Neural cell (in vitro differentiated cells): ENCODE data around the gene COL13A1. TPM values are rescaled to one million over a fixed set of nuclear protein-coding genes. Genes with fewer than 3 reads are reported as not detected.

Experiments
- H2AFZ ChIP-seq: fragments of 200-600, 300-800 bp; sonication (generic), shearing (Covaris generic); 2 replicates; pipeline ENCODE4 v1.6.0; 2014; ENCODE audit warnings: low read depth, mild to moderate bottlenecking, antibody characterized with exemption, low read length, moderate library complexity
- H3F3A ChIP-seq: fragments of 200-600 bp; shearing (Covaris generic); 2 replicates; pipeline ENCODE4 v1.6.1; 2016; ENCODE audit warnings: mild to moderate bottlenecking, moderate library complexity, mixed read lengths, antibody characterized with exemption, low read length; ENCODE audit not compliant: insufficient read depth, poor library complexity, severe bottlenecking
- H3K27ac ChIP-seq: fragments of 200-600, 300-800 bp; sonication (generic), shearing (Covaris generic); 2 replicates; pipeline ENCODE4 v1.5.1; 2014; ENCODE audit warnings: mild to moderate bottlenecking, low read length, moderate library complexity
- H3K27me3 ChIP-seq: fragments of 300-800, 200-600 bp; sonication (generic), shearing (Covaris generic); 2 replicates; pipeline ENCODE4 v1.6.0; 2014; ENCODE audit warnings: mild to moderate bottlenecking, low read depth, low read length, moderate library complexity; ENCODE audit not compliant: insufficient read depth
- H3K36me3 ChIP-seq: fragments of 300-800, 200-600 bp; sonication (generic), shearing (Covaris generic); 2 replicates; pipeline ENCODE4 v1.5.1; 2014; ENCODE audit warnings: mild to moderate bottlenecking, antibody characterized with exemption, low read length, moderate library complexity; ENCODE audit not compliant: insufficient read depth
- H3K4me2 ChIP-seq: fragments of 300-800, 200-600 bp; sonication (generic), shearing (Covaris generic); 2 replicates; pipeline ENCODE4 v1.6.0; 2014; ENCODE audit warnings: mild to moderate bottlenecking, low read length
- H3K4me3 ChIP-seq: fragments of 300-800, 200-600 bp; sonication (generic), shearing (Covaris generic); 2 replicates; pipeline ENCODE4 v1.5.1; 2014; ENCODE audit warnings: mild to moderate bottlenecking, low read length, moderate library complexity
- H3K79me2 ChIP-seq: fragments of 200-600 bp; shearing (Covaris generic); replicated peaks from 2 replicates; pipeline ENCODE4 v1.6.0; 2014; ENCODE audit warnings: mild to moderate bottlenecking, low read length, moderate library complexity; ENCODE audit not compliant: insufficient read depth
- H3K9ac ChIP-seq: fragments of 300-800, 200-600 bp; sonication (generic), shearing (Covaris generic); 2 replicates; pipeline ENCODE4 v1.6.1; 2016; ENCODE audit warnings: mild to moderate bottlenecking, low read length, mixed read lengths
- H3K9me2 ChIP-seq: fragments of 200-600 bp; shearing (Covaris generic); 2 replicates; pipeline ENCODE4 v1.6.1; 2016; ENCODE audit warnings: mild to moderate bottlenecking, low read length, mixed read lengths; ENCODE audit not compliant: insufficient read depth
- H3K9me3 ChIP-seq: fragments of 200-600, 300-800 bp; sonication (generic), shearing (Covaris generic); 2 replicates; pipeline ENCODE4 v1.6.1; 2016; ENCODE audit warnings: mild to moderate bottlenecking, mixed run types, low read length, moderate library complexity, mixed read lengths
- H4K20me1 ChIP-seq: fragments of 200-600 bp; shearing (Covaris generic); 2 replicates; pipeline ENCODE4 v1.6.1; 2016; ENCODE audit warnings: mild to moderate bottlenecking, mixed run types; ENCODE audit not compliant: insufficient read depth
- CTCF ChIP-seq: fragments of 450-650 bp; IDR thresholded peaks from 2 replicates; pipeline ENCODE4 v1.5.1; 2014; ENCODE audit warnings: antibody characterized with exemption, mild to moderate bottlenecking, moderate library complexity; ENCODE audit not compliant: poor library complexity, severe bottlenecking
- EP300 ChIP-seq: fragments of 450-650 bp; conservative IDR thresholded peaks from 2 replicates; pipeline ENCODE4 v1.6.1; 2014; ENCODE audit warnings: antibody characterized with exemption, mild to moderate bottlenecking, moderate library complexity; ENCODE audit not compliant: poor library complexity, severe bottlenecking
- EZH2 ChIP-seq: fragments of 200-600, 300-800 bp; shearing (Covaris generic), sonication (generic); IDR thresholded peaks from 2 replicates; pipeline ENCODE4 v1.6.1; 2014; ENCODE audit warnings: antibody characterized with exemption, low read length, borderline replicate concordance, mild to moderate bottlenecking; ENCODE audit not compliant: insufficient read depth, poor library complexity, severe bottlenecking
- MXI1 ChIP-seq: fragments of 450-650 bp; conservative IDR thresholded peaks from 2 replicates; pipeline ENCODE4 v1.6.1; 2014; ENCODE audit warnings: antibody characterized with exemption, mild to moderate bottlenecking; ENCODE audit not compliant: poor library complexity, severe bottlenecking
- POLR2AphosphoS5 ChIP-seq: IDR thresholded peaks from 2 replicates; pipeline ENCODE4 v1.6.1; 2012
- RAD21 ChIP-seq: fragments of 450-650 bp; conservative IDR thresholded peaks from 2 replicates; pipeline ENCODE4 v1.6.1; 2014; ENCODE audit warnings: antibody characterized with exemption, mild to moderate bottlenecking, moderate library complexity
- REST ChIP-seq: IDR thresholded peaks from 2 replicates; pipeline ENCODE4 v1.6.1; 2012; ENCODE audit warnings: borderline replicate concordance
- SMC3 ChIP-seq: fragments of 450-650 bp; conservative IDR thresholded peaks from 2 replicates; pipeline ENCODE4 v1.6.1; 2014; ENCODE audit warnings: antibody characterized with exemption, mild to moderate bottlenecking, moderate library complexity; ENCODE audit not compliant: poor library complexity
- TAF1 ChIP-seq: IDR thresholded peaks from 2 replicates; pipeline ENCODE4 v1.6.1; 2012; ENCODE audit warnings: low read depth
- polyA plus RNA-seq: library from polyadenylated mRNA; depleted of rRNA; stranded (reverse); fragments of >200 nt; gene quantifications from 2 replicates; pipeline ENCODE4 v1.2.3, GENCODE V29; 2014

COL13A1 gene
- polyA plus RNA-seq, 1 donor from 2014 or later, result 4.7 TPM

GRCh38 chr10:69879634-69880257 is 78.0 kb downstream of the COL13A1 start:
- Histone ChIP-seq H3K9ac (no peak overlapping the region), H3K27ac (no peak overlapping the region), H3K4me2 (no peak overlapping the region), H2AFZ (no peak overlapping the region), H4K20me1 (no peaks in the 10 kb centered on the region), H3K9me2 (no peaks in the 10 kb centered on the region), H3K4me3 (no peak overlapping the region), H3K79me2 (no peaks in the 10 kb centered on the region), H3K36me3 (no peaks in the 10 kb centered on the region), H3K27me3 (no peaks in the 10 kb centered on the region), H3F3A (no peaks in the 10 kb centered on the region), H3K9me3 (no peaks in the 10 kb centered on the region)
- no peak for TF ChIP-seq MXI1
- TF ChIP-seq POLR2AphosphoS5, result no peak
- TF ChIP-seq RAD21, result no peak

GRCh38 chr10:69880301-69881081 is 78.8 kb downstream of the COL13A1 start:
- H3K4me2 ChIP-seq, result no peak overlapping the region
- H3F3A ChIP-seq, result no peaks in the 10 kb centered on the region
- no peaks in the 10 kb centered on the region for H3K36me3 ChIP-seq
- no peaks in the 10 kb centered on the region for H4K20me1 ChIP-seq
- H3K4me3 ChIP-seq, result no peak overlapping the region
- no peaks in the 10 kb centered on the region for H3K79me2 ChIP-seq
- H2AFZ ChIP-seq, result no peak overlapping the region
- no peaks in the 10 kb centered on the region for H3K9me3 ChIP-seq
- H3K9ac ChIP-seq, result no peak overlapping the region
- H3K27me3 ChIP-seq, result no peaks in the 10 kb centered on the region
- H3K27ac ChIP-seq, result no peak overlapping the region
- TF ChIP-seq EP300, result no peak
- no peak for TF ChIP-seq REST
- no peak for TF ChIP-seq TAF1
- no peak for TF ChIP-seq RAD21
- no peak for TF ChIP-seq EZH2
- TF ChIP-seq MXI1, result no peak
- no peak for TF ChIP-seq POLR2AphosphoS5
- TF ChIP-seq SMC3, result no peak
- no peak for TF ChIP-seq CTCF
- H3K9me2 ChIP-seq, result no peaks in the 10 kb centered on the region
